ENCODE results near the gene NDUFA7. TPM values are rescaled to one million over a fixed set of nuclear protein-coding genes. Genes with fewer than 3 reads are reported as not detected.

The NDUFA7 gene
- total and polyA plus RNA-seq, 2 of the 13 experiments (the other 11 are each of a cell fraction or from before 2014, with no cell fraction given), result 64.5 to 71.5 TPM

GRCh38 chr19:8307965-8308866 lies 13.0 kb downstream of the NDUFA7 start, which contains the start of gene CD320 (continued):
- peak; percentile 89 for TF ChIP-seq ZNF407 (CRISPR knock-in tag; IDR thresholded peaks at IDR 0.05; ENCODE audit: not compliant biosample characterization)
- TF ChIP-seq, protein P1, sequence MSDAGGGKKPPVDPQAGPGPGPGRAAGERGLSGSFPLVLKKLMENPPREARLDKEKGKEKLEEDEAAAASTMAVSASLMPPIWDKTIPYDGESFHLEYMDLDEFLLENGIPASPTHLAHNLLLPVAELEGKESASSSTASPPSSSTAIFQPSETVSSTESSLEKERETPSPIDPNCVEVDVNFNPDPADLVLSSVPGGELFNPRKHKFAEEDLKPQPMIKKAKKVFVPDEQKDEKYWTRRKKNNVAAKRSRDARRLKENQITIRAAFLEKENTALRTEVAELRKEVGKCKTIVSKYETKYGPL (CRISPR knock-in tag; IDR thresholded peaks at IDR 0.05), result peak; percentile 85; the same call in 1 of the 2 replicates
- TF ChIP-seq DMAP1 (CRISPR knock-in tag; IDR thresholded peaks at IDR 0.05), result peak; percentile 95
- TF ChIP-seq ZNF367 (CRISPR knock-in tag; IDR thresholded peaks at IDR 0.05; ENCODE audit: borderline replicate concordance), result 0 out of 2 replicates have a peak, but pooled peaks have one; percentile 78
- TF ChIP-seq ZNF383 (CRISPR knock-in tag; IDR thresholded peaks at IDR 0.05; ENCODE audit: borderline replicate concordance), result no peak
- peak; percentile 75; the same call in 1 of the 2 replicates for TF ChIP-seq PHF20 (CRISPR knock-in tag; IDR thresholded peaks at IDR 0.05)
- TF ChIP-seq KDM5A (IDR thresholded peaks at IDR 0.05; ENCODE audit: borderline replicate concordance, low read length), result peak; percentile 72; the same call in 1 of the 2 replicates
- peak; percentile 78 for TF ChIP-seq ISX (CRISPR knock-in tag; conservative IDR thresholded peaks at IDR 0.05)
- peak; percentile 94 for TF ChIP-seq ZNF749 (CRISPR knock-in tag; IDR thresholded peaks at IDR 0.05; ENCODE audit: borderline replicate concordance)
- TF ChIP-seq ADNP (CRISPR knock-in tag; IDR thresholded peaks at IDR 0.05), result peak; percentile 26; the same call in 1 of the 2 replicates
- TF ChIP-seq, protein P2, sequence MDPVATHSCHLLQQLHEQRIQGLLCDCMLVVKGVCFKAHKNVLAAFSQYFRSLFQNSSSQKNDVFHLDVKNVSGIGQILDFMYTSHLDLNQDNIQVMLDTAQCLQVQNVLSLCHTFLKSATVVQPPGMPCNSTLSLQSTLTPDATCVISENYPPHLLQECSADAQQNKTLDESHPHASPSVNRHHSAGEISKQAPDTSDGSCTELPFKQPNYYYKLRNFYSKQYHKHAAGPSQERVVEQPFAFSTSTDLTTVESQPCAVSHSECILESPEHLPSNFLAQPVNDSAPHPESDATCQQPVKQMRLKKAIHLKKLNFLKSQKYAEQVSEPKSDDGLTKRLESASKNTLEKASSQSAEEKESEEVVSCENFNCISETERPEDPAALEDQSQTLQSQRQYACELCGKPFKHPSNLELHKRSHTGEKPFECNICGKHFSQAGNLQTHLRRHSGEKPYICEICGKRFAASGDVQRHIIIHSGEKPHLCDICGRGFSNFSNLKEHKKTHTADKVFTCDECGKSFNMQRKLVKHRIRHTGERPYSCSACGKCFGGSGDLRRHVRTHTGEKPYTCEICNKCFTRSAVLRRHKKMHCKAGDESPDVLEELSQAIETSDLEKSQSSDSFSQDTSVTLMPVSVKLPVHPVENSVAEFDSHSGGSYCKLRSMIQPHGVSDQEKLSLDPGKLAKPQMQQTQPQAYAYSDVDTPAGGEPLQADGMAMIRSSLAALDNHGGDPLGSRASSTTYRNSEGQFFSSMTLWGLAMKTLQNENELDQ (CRISPR knock-in tag; IDR thresholded peaks at IDR 0.05; ENCODE audit: borderline replicate concordance), result no peak
- TF ChIP-seq ONECUT2 (CRISPR knock-in tag; IDR thresholded peaks at IDR 0.05), result no peak
- TF ChIP-seq CEBPB (IDR thresholded peaks at IDR 0.05; ENCODE audit: borderline replicate concordance, low read depth, low read length), result no peak
- TF ChIP-seq, protein P3, sequence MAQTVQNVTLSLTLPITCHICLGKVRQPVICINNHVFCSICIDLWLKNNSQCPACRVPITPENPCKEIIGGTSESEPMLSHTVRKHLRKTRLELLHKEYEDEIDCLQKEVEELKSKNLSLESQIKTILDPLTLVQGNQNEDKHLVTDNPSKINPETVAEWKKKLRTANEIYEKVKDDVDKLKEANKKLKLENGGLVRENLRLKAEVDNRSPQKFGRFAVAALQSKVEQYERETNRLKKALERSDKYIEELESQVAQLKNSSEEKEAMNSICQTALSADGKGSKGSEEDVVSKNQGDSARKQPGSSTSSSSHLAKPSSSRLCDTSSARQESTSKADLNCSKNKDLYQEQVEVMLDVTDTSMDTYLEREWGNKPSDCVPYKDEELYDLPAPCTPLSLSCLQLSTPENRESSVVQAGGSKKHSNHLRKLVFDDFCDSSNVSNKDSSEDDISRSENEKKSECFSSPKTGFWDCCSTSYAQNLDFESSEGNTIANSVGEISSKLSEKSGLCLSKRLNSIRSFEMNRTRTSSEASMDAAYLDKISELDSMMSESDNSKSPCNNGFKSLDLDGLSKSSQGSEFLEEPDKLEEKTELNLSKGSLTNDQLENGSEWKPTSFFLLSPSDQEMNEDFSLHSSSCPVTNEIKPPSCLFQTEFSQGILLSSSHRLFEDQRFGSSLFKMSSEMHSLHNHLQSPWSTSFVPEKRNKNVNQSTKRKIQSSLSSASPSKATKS (CRISPR knock-in tag; IDR thresholded peaks at IDR 0.05), result no peak; the same call in 1 of the 2 replicates

All from HepG2 (cell line).